D341Med (cell line): ENCODE data around the gene RGMB.

Experiments used
- DNase-seq: peaks from one replicate; pipeline ENCODE4 v3.0.0; 2012; ENCODE audit warnings: low spot score

Gene RGMB

GRCh38 chr5:98768160-98768959, 5.1 kb upstream of the RGMB start:
- peak; percentile 63 for DNase-seq

DNA sequence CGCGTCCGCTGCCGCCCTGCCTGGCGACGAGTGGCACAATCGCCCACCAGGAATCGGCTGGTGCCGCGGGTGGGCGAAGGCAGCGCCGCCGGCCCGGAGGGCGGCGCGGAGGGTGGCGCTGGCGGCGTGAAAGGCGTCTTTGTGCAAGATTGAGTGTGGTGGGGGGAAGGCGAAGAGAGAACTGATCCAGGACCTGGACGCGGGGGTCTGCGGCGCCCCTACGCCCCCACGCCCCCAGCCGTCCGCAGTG, 4.6 kb upstream of the RGMB start:
- DNase-seq: no peak

GRCh38 chr5:98769210-98769958, 4.1 kb upstream of the RGMB start:
- peak; percentile 75 for DNase-seq

GRCh38 chr5:98769959-98770208, 3.6 kb upstream of the RGMB start:
- DNase-seq: no peak

- peak; percentile 37 for DNase-seq
Observed at GRCh38 chr5:98770209-98770910, 3.1 kb upstream of the RGMB start.

- DNase-seq: no peak
Observed at GRCh38 chr5:98770911-98771322, 2.5 kb upstream of the RGMB start.

- peak; percentile 42 for DNase-seq
Observed at GRCh38 chr5:98771382-98772109, 1.9 kb upstream of the RGMB start.

DNA sequence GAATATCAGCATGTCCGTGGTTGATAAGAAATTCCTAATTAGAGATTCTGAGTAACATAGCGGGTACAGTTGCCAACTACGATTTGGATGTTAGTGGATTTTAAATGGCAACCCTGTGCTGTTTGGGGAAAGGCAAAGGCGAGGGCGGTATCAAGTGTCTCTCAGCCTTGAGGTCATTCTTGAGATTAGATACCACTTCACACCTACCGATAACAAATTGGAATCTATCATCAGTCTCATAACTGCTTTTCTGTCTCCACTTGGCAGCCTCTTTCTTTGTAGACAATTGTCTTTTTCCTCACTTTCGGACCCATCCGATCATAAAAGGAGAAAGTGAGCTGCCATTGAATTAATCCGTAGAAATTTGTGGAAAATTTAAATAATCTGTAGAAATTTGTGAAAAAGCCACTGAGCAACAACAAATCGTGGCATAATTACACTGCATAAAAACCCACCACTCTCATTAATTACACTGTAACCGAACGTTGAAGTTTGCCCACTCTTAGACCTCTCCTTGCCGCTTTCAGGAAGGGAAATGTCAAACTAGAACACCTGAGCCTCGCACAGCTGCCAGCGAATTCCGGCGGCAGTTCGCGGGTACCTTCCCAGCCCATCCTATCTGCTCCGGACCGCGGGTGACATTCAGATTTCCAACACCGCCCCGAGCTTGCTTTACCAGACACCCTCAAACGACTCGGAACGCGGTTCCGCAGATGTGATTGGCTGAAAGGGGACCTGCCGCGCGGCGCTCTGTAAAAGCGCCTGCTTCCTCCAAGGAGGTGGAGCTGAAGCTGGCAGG, 849 bp upstream of the RGMB start:
- DNase-seq: peak; percentile 76

- DNase-seq: no peak
Observed at GRCh38 chr5:98773214-98773463, 324 bp upstream of the RGMB start.

GRCh38 chr5:98774192-98775033, 950 bp downstream of the RGMB start:
- peak; percentile 69 for DNase-seq

DNA sequence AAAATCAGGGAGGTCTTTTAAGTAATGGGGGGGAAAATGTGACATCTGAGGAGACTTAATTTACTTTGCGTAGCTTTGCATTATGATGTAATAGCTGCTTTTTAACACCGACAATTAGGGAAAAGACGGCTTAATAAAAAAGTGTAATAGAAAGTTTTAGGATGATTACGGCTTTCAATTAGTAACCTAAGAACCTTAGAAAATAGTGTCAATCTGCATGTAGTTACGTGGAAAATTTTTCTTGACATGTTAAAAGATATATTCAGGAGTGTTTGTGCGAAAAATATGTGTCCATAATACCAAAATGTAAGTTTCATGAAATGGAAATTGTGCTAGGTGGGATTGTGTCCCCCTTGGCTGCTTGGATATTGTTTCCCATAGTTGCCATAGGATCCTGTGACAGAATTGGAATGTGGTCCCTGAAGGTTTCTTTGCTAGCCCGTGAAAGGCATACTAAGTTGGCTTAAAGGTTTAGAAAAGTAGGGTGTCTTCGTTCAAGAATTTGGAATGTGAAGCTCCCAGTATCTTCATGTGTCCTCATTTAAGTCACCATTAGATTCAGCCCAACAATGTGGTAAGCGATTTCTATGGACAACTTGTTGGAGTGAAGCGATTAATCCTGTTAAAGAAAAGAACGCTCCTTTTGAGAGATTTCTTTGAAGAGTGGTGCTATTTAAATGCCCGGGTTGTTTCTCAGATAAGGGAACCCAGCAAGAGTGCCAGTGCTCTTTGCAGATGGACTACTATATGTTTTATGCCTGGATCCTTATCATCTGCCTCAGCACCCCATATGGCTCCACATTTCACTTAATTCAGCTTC, 2.0 kb downstream of the RGMB start:
- no peak for DNase-seq

- no peak for DNase-seq
Observed at GRCh38 chr5:98776066-98776705, 2.7 kb downstream of the RGMB start.

DNA sequence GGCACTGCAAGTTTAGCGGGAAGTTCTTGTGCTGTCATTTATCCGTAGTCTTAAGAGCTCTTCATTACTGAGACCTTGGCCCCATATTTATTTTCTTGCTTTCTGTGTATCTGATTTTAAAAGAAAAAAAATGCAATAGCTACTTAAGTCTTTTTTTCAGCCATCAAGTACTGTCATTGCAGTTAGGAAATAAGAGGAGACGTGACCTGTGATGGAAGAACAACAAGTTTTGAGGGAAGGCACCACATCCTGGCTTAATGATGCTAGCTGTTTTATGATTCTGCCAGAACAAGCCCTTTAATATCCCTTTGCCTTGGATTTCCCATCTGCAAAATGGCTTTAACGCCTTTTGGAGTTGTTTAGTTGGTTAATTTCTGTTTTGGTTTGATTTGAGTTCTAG, 3.8 kb downstream of the RGMB start:
- DNase-seq: no peak

- DNase-seq: no peak
Observed at GRCh38 chr5:98779264-98779877, 5.9 kb downstream of the RGMB start.

DNA sequence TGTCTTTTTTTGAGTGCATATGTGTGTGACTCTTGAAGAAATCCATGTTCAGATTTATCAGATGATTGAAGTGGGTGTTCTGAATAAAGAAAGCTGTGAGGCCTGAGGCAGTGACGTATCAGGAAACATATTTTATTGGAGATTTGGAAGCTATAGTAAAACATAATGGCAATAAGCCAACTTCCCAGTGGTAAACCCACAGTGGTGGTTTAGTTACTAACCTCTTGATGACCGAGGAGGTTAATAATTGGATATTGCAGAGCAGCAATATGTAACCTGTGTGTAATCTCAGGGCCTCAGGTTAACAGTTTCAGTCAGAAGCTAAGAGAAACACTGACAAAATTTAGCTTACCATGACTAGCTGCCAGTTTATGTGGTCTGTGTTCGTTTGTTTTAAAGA, 6.9 kb downstream of the RGMB start:
- no peak for DNase-seq

DNA sequence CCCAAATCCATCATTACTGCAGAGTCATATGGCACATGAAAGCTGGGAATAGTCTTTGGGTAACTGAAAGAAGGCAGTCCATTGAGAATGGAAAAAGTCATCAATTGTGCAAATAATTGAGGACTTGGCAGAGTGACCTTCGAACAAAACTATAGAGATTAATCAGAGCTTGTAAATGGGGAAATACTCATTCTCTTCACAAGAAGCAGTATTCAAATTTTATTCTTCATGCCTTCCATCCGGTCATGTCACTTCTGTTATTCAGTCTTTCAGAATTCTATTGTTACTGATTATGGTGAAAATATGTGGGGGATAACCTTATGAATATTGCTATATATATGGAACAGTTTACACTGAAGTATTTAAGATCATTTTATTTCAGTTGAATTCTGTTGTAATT, 8.1 kb downstream of the RGMB start:
- DNase-seq: no peak

GRCh38 chr5:98781964-98782363, 8.5 kb downstream of the RGMB start:
- no peak for DNase-seq

DNA sequence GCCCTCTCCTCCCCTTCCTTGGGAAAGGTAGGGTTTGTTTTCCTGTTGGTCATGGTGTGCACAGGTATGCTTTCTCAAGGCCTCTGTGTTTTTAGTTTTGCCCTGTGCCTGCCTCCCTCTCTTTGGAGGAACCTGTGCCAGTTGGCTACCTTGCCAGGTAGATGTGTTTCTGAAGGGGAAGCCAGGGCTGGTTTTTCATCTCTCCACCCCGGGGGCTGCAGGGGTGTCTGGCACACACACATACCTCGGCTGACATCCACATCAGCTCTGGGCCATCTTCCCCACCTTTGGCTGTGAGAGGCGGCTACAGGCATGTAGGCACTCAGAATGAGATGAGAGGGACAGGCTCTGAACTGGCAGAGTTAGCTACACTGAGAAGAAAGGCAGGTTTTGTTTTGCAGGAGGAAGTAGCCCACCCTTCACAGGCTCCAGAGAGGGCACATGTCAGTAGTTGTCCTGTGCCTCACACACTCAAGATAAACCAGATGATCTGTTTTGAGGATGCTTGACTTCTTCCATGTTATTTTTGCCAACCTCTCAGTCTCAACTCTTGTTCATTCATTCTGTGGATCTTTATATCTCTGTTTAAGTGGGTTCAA, 9.7 kb downstream of the RGMB start:
- DNase-seq: no peak

DNA sequence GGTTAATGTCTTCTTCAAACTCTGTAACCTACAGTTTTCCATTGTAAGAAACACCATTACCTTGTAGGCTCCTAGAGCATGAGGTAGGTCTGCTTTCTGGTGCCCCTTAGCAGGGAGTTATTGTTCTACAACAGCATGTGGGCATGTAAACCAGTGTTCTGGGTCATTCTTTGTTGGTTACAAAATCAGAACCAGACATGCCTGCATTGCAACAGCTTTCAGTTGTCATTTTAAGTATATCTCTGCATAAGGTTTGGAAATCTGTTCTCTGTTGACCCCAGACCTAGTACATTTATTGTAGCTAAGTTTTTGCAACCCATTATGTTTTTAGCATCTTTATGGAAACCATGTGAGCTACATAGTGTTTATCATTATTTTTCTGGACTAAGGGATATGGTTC, 10.9 kb downstream of the RGMB start:
- DNase-seq: no peak
